ENCODE measurements around the gene HSPB2. TPM values are rescaled to one million over a fixed set of nuclear protein-coding genes. Genes with fewer than 3 reads are reported as not detected.
A peak's percentile ranks its signal among the peaks of the same experiment; 100 is the strongest.

Gene HSPB2
- total RNA-seq, 1 donor from 2014 or later: not detected

DNA sequence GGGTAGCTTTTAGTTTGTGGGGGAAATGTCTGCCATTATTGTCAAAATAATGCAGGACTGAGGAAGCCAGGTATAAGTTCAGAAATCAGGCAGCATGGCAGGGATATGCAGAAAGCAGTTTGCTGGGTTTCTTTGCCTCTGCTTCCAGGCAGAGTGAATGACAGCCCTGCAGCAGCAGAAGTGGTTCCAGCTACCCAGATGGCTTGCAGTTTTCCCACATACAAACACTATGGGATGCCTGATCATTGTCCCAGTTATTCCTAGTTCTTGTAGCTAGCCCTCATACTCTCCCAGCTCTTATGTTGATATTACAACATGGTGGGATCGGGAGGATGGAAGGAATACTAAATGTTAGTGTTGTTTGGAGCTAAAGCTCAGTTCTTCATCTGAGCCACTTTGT lies 21.8 kb downstream of the HSPB2 start:
- TF ChIP-seq, protein P1, sequence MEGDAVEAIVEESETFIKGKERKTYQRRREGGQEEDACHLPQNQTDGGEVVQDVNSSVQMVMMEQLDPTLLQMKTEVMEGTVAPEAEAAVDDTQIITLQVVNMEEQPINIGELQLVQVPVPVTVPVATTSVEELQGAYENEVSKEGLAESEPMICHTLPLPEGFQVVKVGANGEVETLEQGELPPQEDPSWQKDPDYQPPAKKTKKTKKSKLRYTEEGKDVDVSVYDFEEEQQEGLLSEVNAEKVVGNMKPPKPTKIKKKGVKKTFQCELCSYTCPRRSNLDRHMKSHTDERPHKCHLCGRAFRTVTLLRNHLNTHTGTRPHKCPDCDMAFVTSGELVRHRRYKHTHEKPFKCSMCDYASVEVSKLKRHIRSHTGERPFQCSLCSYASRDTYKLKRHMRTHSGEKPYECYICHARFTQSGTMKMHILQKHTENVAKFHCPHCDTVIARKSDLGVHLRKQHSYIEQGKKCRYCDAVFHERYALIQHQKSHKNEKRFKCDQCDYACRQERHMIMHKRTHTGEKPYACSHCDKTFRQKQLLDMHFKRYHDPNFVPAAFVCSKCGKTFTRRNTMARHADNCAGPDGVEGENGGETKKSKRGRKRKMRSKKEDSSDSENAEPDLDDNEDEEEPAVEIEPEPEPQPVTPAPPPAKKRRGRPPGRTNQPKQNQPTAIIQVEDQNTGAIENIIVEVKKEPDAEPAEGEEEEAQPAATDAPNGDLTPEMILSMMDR (IDR thresholded peaks at IDR 0.05; ENCODE audit: unreplicated experiment): no peak
- Mint-ChIP-seq H3K27ac (no peak overlapping the region), H3K4me1 (ENCODE audit: low read depth) (peaks cover 26% of the 10 kb centered on the region), H3K4me3 (ENCODE audit: low read depth) (no peak overlapping the region), H3K9me3 (ENCODE audit: low read depth) (no peaks in the 10 kb centered on the region), H3K36me3 (ENCODE audit: insufficient read depth) (no peaks in the 10 kb centered on the region), H3K27me3 (no peaks in the 10 kb centered on the region)
- DNase-seq (ENCODE audit: low spot score, unreplicated experiment): no peak

DNA sequence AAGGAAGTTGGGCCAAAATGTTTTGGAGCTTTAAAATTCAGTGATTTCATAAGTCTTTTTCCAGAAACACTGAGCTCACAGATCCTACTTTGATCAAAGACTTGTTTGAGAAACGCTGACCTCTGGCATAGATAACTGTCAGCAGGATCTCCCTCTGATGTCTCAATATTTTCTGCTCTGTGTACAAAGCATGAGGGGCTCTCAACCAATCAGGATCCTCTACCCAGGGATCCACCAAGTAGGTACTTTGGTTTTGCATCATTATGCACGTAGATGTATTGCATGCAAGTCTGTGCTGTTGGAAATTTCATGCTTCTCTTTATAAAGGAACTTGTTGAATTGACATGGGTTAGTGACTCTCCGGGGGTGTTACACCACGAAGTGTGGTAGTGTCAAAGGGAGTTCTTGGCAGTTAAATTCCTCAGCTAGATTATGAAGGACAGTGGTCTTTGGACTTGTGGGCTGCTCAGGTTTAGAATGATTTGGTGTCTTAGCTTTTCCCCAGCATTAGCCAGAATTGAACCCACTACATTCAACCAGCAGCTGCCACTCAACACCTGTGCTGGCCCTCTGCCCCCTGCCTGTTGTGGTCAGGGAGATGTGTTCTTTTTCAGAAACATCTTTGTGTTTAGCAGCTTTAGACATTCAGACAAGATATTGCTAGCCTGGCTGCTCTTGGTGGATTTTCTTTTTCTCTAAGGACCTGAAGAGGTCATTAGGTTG lies 22.9 kb downstream of the HSPB2 start:
- Mint-ChIP-seq H3K36me3 (ENCODE audit: insufficient read depth) (peaks cover 1% of the 10 kb centered on the region), H3K9me3 (ENCODE audit: low read depth) (no peaks in the 10 kb centered on the region), H3K4me1 (ENCODE audit: low read depth) (peaks cover 31% of the 10 kb centered on the region), H3K27me3 (no peaks in the 10 kb centered on the region), H3K27ac (peak overlapping the region; percentile 5), H3K4me3 (ENCODE audit: low read depth) (no peak overlapping the region)
- TF ChIP-seq, protein P1 (IDR thresholded peaks at IDR 0.05; ENCODE audit: unreplicated experiment): no peak
- no peak for DNase-seq (ENCODE audit: low spot score, unreplicated experiment)

DNA sequence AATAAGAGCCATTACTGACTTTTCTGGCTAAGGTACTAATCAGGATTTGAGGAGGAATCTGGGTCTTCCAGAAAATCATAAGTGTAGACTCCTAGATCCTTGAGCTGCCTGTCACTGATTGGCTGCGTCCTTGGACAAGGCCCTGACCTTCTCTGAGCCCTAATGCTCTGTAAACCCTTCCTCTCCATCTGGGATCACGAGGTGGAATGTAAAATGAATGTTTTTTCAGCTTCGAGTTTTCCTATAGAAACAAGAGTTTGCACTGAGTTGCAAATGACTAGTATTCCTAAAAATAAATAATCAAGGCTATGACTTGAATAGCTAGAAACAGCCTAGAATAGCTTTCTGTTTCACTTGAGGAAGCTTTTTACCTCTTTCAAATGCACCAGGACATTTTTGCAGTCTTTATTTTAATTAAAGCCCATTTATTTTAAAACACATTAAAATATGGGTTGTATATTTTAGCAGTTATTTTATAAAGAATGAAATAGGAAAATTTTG lies 23.6 kb downstream of the HSPB2 start:
- DNase-seq (ENCODE audit: low spot score, unreplicated experiment): no peak
- Mint-ChIP-seq H3K4me1 (ENCODE audit: low read depth) (peaks cover 31% of the 10 kb centered on the region), H3K4me3 (ENCODE audit: low read depth) (peak overlapping the region; percentile 86), H3K9me3 (ENCODE audit: low read depth) (no peaks in the 10 kb centered on the region), H3K27me3 (no peaks in the 10 kb centered on the region), H3K36me3 (ENCODE audit: insufficient read depth) (peaks cover 1% of the 10 kb centered on the region), H3K27ac (peak overlapping the region; percentile 21)
- TF ChIP-seq, protein P1 (IDR thresholded peaks at IDR 0.05; ENCODE audit: unreplicated experiment): no peak

DNA sequence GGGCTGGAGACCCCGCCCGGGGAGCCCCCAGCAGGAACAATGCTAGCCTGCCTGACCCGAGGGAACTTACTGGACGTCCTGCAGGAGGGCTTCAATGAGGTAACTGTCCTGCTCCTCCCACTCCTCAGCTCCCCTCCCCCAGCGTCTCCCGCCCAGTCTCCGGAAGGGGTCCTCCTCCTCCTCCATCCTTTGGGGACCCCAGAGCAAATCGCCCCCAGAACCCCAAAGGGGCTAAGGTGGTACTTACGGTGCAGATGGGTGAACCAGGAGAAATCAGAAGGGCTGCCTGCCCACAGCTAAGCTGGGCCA lies 24.9 kb downstream of the HSPB2 start:
- DNase-seq (ENCODE audit: low spot score, unreplicated experiment): no peak
- H3K4me3 Mint-ChIP-seq (ENCODE audit: low read depth): peak overlapping the region; percentile 86
- peak overlapping the region; percentile 91 for H3K27ac Mint-ChIP-seq
- TF ChIP-seq, protein P1 (IDR thresholded peaks at IDR 0.05; ENCODE audit: unreplicated experiment): no peak
- peaks cover 31% of the 10 kb centered on the region for H3K4me1 Mint-ChIP-seq (ENCODE audit: low read depth)
- peaks cover 1% of the 10 kb centered on the region for H3K36me3 Mint-ChIP-seq (ENCODE audit: insufficient read depth)
- no peaks in the 10 kb centered on the region for H3K9me3 Mint-ChIP-seq (ENCODE audit: low read depth)
- H3K27me3 Mint-ChIP-seq: no peaks in the 10 kb centered on the region

DNA sequence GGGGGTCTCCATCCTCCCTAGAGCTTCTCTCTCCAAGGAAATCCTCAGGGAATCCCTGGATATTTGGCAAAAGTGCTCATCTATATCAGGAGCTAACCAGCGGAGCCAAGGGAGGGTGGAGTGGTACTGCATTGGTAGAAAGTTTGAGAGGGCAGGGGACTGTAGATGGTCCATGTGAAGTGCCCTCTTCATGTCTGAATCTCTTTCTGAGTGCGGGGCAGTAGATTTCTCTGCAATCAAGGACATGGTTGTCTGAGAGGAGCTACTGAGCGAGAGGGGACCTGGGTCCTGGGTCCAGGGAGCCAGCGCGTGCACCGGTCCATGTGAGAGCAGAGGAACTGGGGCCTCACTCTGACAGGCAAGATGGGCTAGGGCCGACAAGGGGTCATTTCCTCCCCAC lies 25.3 kb downstream of the HSPB2 start:
- no peak for DNase-seq (ENCODE audit: low spot score, unreplicated experiment)
- Mint-ChIP-seq H3K4me1 (ENCODE audit: low read depth) (peaks cover 31% of the 10 kb centered on the region), H3K9me3 (ENCODE audit: low read depth) (no peaks in the 10 kb centered on the region), H3K36me3 (ENCODE audit: insufficient read depth) (peaks cover 1% of the 10 kb centered on the region), H3K4me3 (ENCODE audit: low read depth) (peak overlapping the region; percentile 86), H3K27me3 (no peaks in the 10 kb centered on the region), H3K27ac (no peak overlapping the region)
- TF ChIP-seq, protein P1 (IDR thresholded peaks at IDR 0.05; ENCODE audit: unreplicated experiment): no peak
